H9 (cell line): ENCODE results near the gene PARP3. TPM values are rescaled to one million over a fixed set of nuclear protein-coding genes. Genes with fewer than 3 reads are reported as not detected.

Source experiments
- DNase-seq: peaks from one replicate; pipeline ENCODE4 v3.0.0-alpha.2; 2017
- H2AFZ ChIP-seq: one replicate; pipeline ENCODE4 v1.6.1; 2013; ENCODE audit warnings: mild to moderate bottlenecking, low read length, control low read depth, moderate library complexity
- H2AK5ac ChIP-seq: 2 replicates; pipeline ENCODE4 v1.6.1; 2013; ENCODE audit warnings: low read length, control low read depth, mixed read lengths; ENCODE audit not compliant: insufficient read length
- H2BK120ac ChIP-seq: one replicate; pipeline ENCODE4 v1.6.1; 2013; ENCODE audit warnings: low read depth, mild to moderate bottlenecking, low read length, control low read depth, inconsistent platforms; ENCODE audit not compliant: poor library complexity, severe bottlenecking
- H2BK12ac ChIP-seq: 2 replicates; pipeline ENCODE4 v1.6.1; 2013; ENCODE audit warnings: low read length, control low read depth, mixed read lengths, low read depth; ENCODE audit not compliant: insufficient read length
- H2BK15ac ChIP-seq: 2 replicates; pipeline ENCODE4 v1.6.1; 2013; ENCODE audit warnings: low read depth, low read length, control low read depth
- H2BK20ac ChIP-seq: one replicate; pipeline ENCODE4 v1.6.1; 2013; ENCODE audit warnings: low read depth, mild to moderate bottlenecking, low read length, control low read depth, inconsistent platforms; ENCODE audit not compliant: poor library complexity, severe bottlenecking
- H2BK5ac ChIP-seq: 2 replicates; pipeline ENCODE4 v1.6.1; 2013; ENCODE audit warnings: low read length, control low read depth, mixed read lengths; ENCODE audit not compliant: insufficient read length
- H3K14ac ChIP-seq: 2 replicates; pipeline ENCODE4 v1.6.1; 2013; ENCODE audit warnings: low read length, control low read depth; ENCODE audit not compliant: insufficient read depth
- H3K18ac ChIP-seq: 2 replicates; pipeline ENCODE4 v1.6.1; 2013; ENCODE audit warnings: low read depth, mild to moderate bottlenecking, mixed read lengths, low read length, control low read depth; ENCODE audit not compliant: insufficient read length
- H3K23ac ChIP-seq: 2 replicates; pipeline ENCODE4 v1.6.1; 2013; ENCODE audit warnings: low read length, control low read depth, mixed read lengths, low read depth; ENCODE audit not compliant: insufficient read length
- H3K23me2 ChIP-seq: 2 replicates; pipeline ENCODE4 v1.6.1; 2013; ENCODE audit warnings: low read depth, mild to moderate bottlenecking, mixed read lengths, low read length, control low read depth; ENCODE audit not compliant: insufficient read length, poor library complexity, severe bottlenecking
- H3K27ac ChIP-seq: 2 replicates; pipeline ENCODE4 v1.5.1; 2013; ENCODE audit warnings: low read length, control low read depth, mixed read lengths, low read depth; ENCODE audit not compliant: insufficient read length
- H3K27me3 ChIP-seq: 2 replicates; pipeline ENCODE4 v1.6.1; 2013; ENCODE audit warnings: low read length, control low read depth, inconsistent platforms; ENCODE audit not compliant: insufficient read depth
- H3K4ac ChIP-seq: 2 replicates; pipeline ENCODE4 v1.6.1; 2013; ENCODE audit warnings: low read depth, mild to moderate bottlenecking, control low read depth, inconsistent platforms, low read length, moderate library complexity
- H3K4me1 ChIP-seq: 2 replicates; pipeline ENCODE4 v1.6.1; 2013; ENCODE audit warnings: low read length, control low read depth, inconsistent platforms; ENCODE audit not compliant: insufficient read depth
- H3K4me2 ChIP-seq: 2 replicates; pipeline ENCODE4 v1.6.1; 2013; ENCODE audit warnings: low read length, control low read depth, mixed read lengths; ENCODE audit not compliant: insufficient read length, insufficient read depth
- H3K56ac ChIP-seq: 2 replicates; pipeline ENCODE4 v1.6.1; 2013; ENCODE audit warnings: low read depth, mild to moderate bottlenecking, mixed read lengths, low read length, control low read depth; ENCODE audit not compliant: insufficient read length
- H3K79me1 ChIP-seq: 2 replicates; pipeline ENCODE4 v1.6.1; 2013; ENCODE audit warnings: low read depth, mild to moderate bottlenecking, moderate library complexity, low read length, control low read depth, inconsistent platforms; ENCODE audit not compliant: insufficient read depth, poor library complexity, severe bottlenecking
- H3K79me2 ChIP-seq: 2 replicates; pipeline ENCODE4 v1.6.1; 2013; ENCODE audit warnings: low read length, control low read depth, inconsistent platforms; ENCODE audit not compliant: insufficient read depth
- H3K9ac ChIP-seq: 2 replicates; pipeline ENCODE4 v1.6.1; 2013; ENCODE audit warnings: low read length, control low read depth, mixed read lengths; ENCODE audit not compliant: insufficient read length; ENCODE audit errors: extremely low read depth
- H3K9me3 ChIP-seq: one replicate; pipeline ENCODE4 v1.6.1; 2013; ENCODE audit warnings: low read depth, low read length, inconsistent platforms; ENCODE audit not compliant: control insufficient read depth
- H3T11ph ChIP-seq: one replicate; pipeline ENCODE4 v1.6.1; 2013; ENCODE audit warnings: mild to moderate bottlenecking, low read length, control low read depth, inconsistent platforms
- H4K20me1 ChIP-seq: one replicate; pipeline ENCODE4 v1.6.1; 2013; ENCODE audit not compliant: control insufficient read depth, insufficient read length, insufficient read depth
- H4K5ac ChIP-seq: 2 replicates; pipeline ENCODE4 v1.6.1; 2013; ENCODE audit warnings: low read depth, mild to moderate bottlenecking, mixed read lengths, low read length, control low read depth; ENCODE audit not compliant: insufficient read length
- H4K8ac ChIP-seq: replicated peaks from 2 replicates; pipeline ENCODE4 v1.6.1; 2013; ENCODE audit warnings: low read length, control low read depth, mixed read lengths, low read depth; ENCODE audit not compliant: insufficient read length
- H4K91ac ChIP-seq: 2 replicates; pipeline ENCODE4 v1.6.1; 2013; ENCODE audit warnings: low read depth, mild to moderate bottlenecking, moderate library complexity, mixed read lengths, low read length, control low read depth; ENCODE audit not compliant: insufficient read length
- H3K27ac Mint-ChIP-seq, 3 experiments: 2 replicates in 2 of 3; 3 replicates in 1 of 3; pipeline ENCODE4 v1.8.0; 2020 to 2021; ENCODE audit warnings: mixed read lengths in 3 of 3, mild to moderate bottlenecking in 1 of 3, moderate library complexity in 1 of 3
- H3K27me3 Mint-ChIP-seq: 2 replicates; pipeline ENCODE4 v1.8.0; 2021; ENCODE audit warnings: low read depth, mild to moderate bottlenecking, moderate library complexity, mixed read lengths
- H3K36me3 Mint-ChIP-seq, 3 experiments: 2 replicates in 2 of 3; 3 replicates in 1 of 3; pipeline ENCODE4 v1.8.0; 2020 to 2021; ENCODE audit warnings: low read depth in 3 of 3, mixed read lengths in 3 of 3; ENCODE audit not compliant: insufficient read depth in 1 of 3
- H3K4me1 Mint-ChIP-seq, 2 experiments: 2 replicates each; pipeline ENCODE4 v1.8.0; 2020; ENCODE audit warnings: mixed read lengths in 2 of 2
- H3K4me3 Mint-ChIP-seq, 2 experiments: 2 replicates in 1 of 2; 3 replicates in 1 of 2; pipeline ENCODE4 v1.8.0; 2020 to 2021; ENCODE audit warnings: mild to moderate bottlenecking in 2 of 2, mixed read lengths in 2 of 2, moderate library complexity in 1 of 2
- H3K9me3 Mint-ChIP-seq, 2 experiments: 2 replicates in 1 of 2; 3 replicates in 1 of 2; pipeline ENCODE4 v1.8.0; 2020; ENCODE audit warnings: mild to moderate bottlenecking in 2 of 2, mixed read lengths in 2 of 2, moderate library complexity in 1 of 2
- WGBS: extraction: QIAGEN DNeasy Blood & Tissue Kit; methylation state at CpG from one replicate; pipeline ENCODE4 v1.1.7; 2013; ENCODE audit warnings: missing lambda C conversion rate, low lambda C conversion rate, mixed read lengths; ENCODE audit not compliant: insufficient read length; ENCODE audit errors: extremely low coverage; 5-methylcytosine and 5-hydroxymethylcytosine counted together
- total RNA-seq: library from RNA; stranded (reverse); gene quantifications from 2 replicates; pipeline ENCODE4 v1.2.1, GENCODE V29; 2021
- TF ChIP-seq, protein P1 (sequence below): fragments of 200-600 bp; sonication (generic); conservative IDR thresholded peaks from 3 replicates; pipeline ENCODE4 v1.8.0; 2021; ENCODE audit warnings: antibody characterized with exemption, mild to moderate bottlenecking

Gene PARP3
- total RNA-seq, 1 experiment from 2014 or later, result 1.3 TPM

- Mint-ChIP-seq H3K4me1 (peaks cover 40 to 59% of the 10 kb centered on the region in 2 experiments), H3K27me3 (peaks cover 68% of the 10 kb centered on the region), H3K27ac (no peak overlapping the region), H3K4me3 (no peak overlapping the region), H3K36me3 (peaks cover 0 to 5% (median 0%) of the 10 kb centered on the region in 3 experiments; a peak in 2 of 7 replicates), H3K9me3 (no peaks in the 10 kb centered on the region)
- no peak overlapping the region for H2BK15ac ChIP-seq
- H4K91ac ChIP-seq, result no peak overlapping the region
- no peak overlapping the region for H2BK12ac ChIP-seq
- no peak overlapping the region for H3K4me2 ChIP-seq
- H3K14ac ChIP-seq, result no peak overlapping the region
- no CpG with 5 or more reads among the region's 9 CpGs for WGBS
- peaks cover 3% of the 10 kb centered on the region for H3K23me2 ChIP-seq
- H2BK5ac ChIP-seq, result no peak overlapping the region
- no peak overlapping the region for H3K56ac ChIP-seq
- no peaks in the 10 kb centered on the region for H4K20me1 ChIP-seq
- H3K4me1 ChIP-seq, result no peaks in the 10 kb centered on the region; the same call in 1 of the 2 replicates
- no peak overlapping the region for H3T11ph ChIP-seq
- H4K8ac ChIP-seq, result no peak overlapping the region
- no peak overlapping the region for H3K23ac ChIP-seq
- no peaks in the 10 kb centered on the region for H3K79me2 ChIP-seq
- H3K27me3 ChIP-seq, result no peaks in the 10 kb centered on the region
- no peak overlapping the region for H2BK20ac ChIP-seq
- no peak overlapping the region for H4K5ac ChIP-seq
- H2AFZ ChIP-seq, result no peak overlapping the region
- no peaks in the 10 kb centered on the region for H3K79me1 ChIP-seq
- no peak for DNase-seq
- H3K9me3 ChIP-seq, result no peaks in the 10 kb centered on the region
- no peak overlapping the region for H3K9ac ChIP-seq
- H3K4ac ChIP-seq, result no peak overlapping the region
- no peak overlapping the region for H2AK5ac ChIP-seq
- TF ChIP-seq, protein P1, sequence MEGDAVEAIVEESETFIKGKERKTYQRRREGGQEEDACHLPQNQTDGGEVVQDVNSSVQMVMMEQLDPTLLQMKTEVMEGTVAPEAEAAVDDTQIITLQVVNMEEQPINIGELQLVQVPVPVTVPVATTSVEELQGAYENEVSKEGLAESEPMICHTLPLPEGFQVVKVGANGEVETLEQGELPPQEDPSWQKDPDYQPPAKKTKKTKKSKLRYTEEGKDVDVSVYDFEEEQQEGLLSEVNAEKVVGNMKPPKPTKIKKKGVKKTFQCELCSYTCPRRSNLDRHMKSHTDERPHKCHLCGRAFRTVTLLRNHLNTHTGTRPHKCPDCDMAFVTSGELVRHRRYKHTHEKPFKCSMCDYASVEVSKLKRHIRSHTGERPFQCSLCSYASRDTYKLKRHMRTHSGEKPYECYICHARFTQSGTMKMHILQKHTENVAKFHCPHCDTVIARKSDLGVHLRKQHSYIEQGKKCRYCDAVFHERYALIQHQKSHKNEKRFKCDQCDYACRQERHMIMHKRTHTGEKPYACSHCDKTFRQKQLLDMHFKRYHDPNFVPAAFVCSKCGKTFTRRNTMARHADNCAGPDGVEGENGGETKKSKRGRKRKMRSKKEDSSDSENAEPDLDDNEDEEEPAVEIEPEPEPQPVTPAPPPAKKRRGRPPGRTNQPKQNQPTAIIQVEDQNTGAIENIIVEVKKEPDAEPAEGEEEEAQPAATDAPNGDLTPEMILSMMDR, result no peak
- no peak overlapping the region for H3K27ac ChIP-seq
- H2BK120ac ChIP-seq, result no peak overlapping the region
- H3K18ac ChIP-seq, result no peak overlapping the region
Measured at GRCh38 chr3:51961602-51962569, 19.7 kb downstream of the PARP3 start.
